IMR-90 (cell line): ENCODE measurements around the gene CXCR2. TPM values are rescaled to one million over a fixed set of nuclear protein-coding genes. Genes with fewer than 3 reads are reported as not detected.

ENCODE experiments used
- ATAC-seq: fragments of 200-7000 bp; cut with Tn5 transposase; 2 replicates; pipeline ENCODE4 v1.9.1; 2020; ENCODE audit warnings: low read depth, mild to moderate bottlenecking, moderate library complexity
- BruUV-seq: library from RNA; stranded (reverse); fragments of 400-500 nt; replicated peaks from 2 replicates; lab custom pipeline; 2021; lab: Mats Ljungman, UMichigan
- CTCF ChIA-PET: fragments of 300-600 bp; formaldehyde crosslinking; extraction: SDS; loops from one replicate; lab custom pipeline; 2021; ENCODE audit warnings: antibody characterized with exemption; lab: Yijun Ruan, JAX
- POLR2A ChIA-PET: fragments of 300-600 bp; sonication (Branson Sonifier 250); formaldehyde crosslinking; loops from one replicate; lab custom pipeline; 2022; ENCODE audit warnings: antibody characterized with exemption; ENCODE audit not compliant: unreplicated experiment; lab: Charles Lee
- DNase-seq: peaks from one replicate; pipeline ENCODE4 v3.0.0; 2013
- H2AFZ ChIP-seq: replicated peaks from 2 replicates; pipeline ENCODE3; 2013; ENCODE audit warnings: low read length, mild to moderate bottlenecking; ENCODE audit not compliant: poor library complexity
- H2AK5ac ChIP-seq: 2 replicates; pipeline ENCODE4 v1.6.1; 2013; ENCODE audit warnings: low read depth, low read length, inconsistent platforms
- H2AK9ac ChIP-seq: replicated peaks from 2 replicates; pipeline ENCODE3; 2013; ENCODE audit warnings: mild to moderate bottlenecking, low read depth, low read length, moderate library complexity; ENCODE audit not compliant: poor library complexity
- H2BK120ac ChIP-seq: 2 replicates; pipeline ENCODE4 v1.6.1; 2013; ENCODE audit warnings: low read depth, low read length, inconsistent platforms
- H2BK15ac ChIP-seq: 3 replicates; pipeline ENCODE4 v1.6.1; 2013; ENCODE audit warnings: low read depth, low read length, inconsistent platforms
- H2BK20ac ChIP-seq: 2 replicates; pipeline ENCODE4 v1.6.1; 2013; ENCODE audit warnings: low read depth, mild to moderate bottlenecking, inconsistent platforms, low read length, moderate library complexity
- H2BK5ac ChIP-seq: 2 replicates; pipeline ENCODE4 v1.6.1; 2013; ENCODE audit warnings: mild to moderate bottlenecking, low read depth, low read length, inconsistent platforms; ENCODE audit not compliant: poor library complexity, severe bottlenecking
- H3K14ac ChIP-seq: replicated peaks from 2 replicates; pipeline ENCODE4 v1.6.1; 2013; ENCODE audit warnings: low read depth, low read length, inconsistent platforms
- H3K18ac ChIP-seq: 2 replicates; pipeline ENCODE4 v1.6.1; 2013; ENCODE audit warnings: low read depth, low read length, control low read depth
- H3K23ac ChIP-seq: 2 replicates; pipeline ENCODE4 v1.6.1; 2013; ENCODE audit warnings: low read depth, low read length, inconsistent platforms
- H3K27ac ChIP-seq: 2 replicates; pipeline ENCODE4 v1.5.1; 2013; ENCODE audit warnings: mild to moderate bottlenecking, control low read depth, low read length; ENCODE audit not compliant: insufficient read depth
- H3K27me3 ChIP-seq: 2 replicates; pipeline ENCODE4 v1.6.1; 2013; ENCODE audit warnings: low read length; ENCODE audit not compliant: control insufficient read depth, insufficient read depth
- H3K36me3 ChIP-seq: 2 replicates; pipeline ENCODE4 v1.6.1; 2013; ENCODE audit warnings: low read length, mixed read lengths; ENCODE audit not compliant: control insufficient read depth, insufficient read depth
- H3K4ac ChIP-seq: 2 replicates; pipeline ENCODE4 v1.6.1; 2013; ENCODE audit warnings: low read depth, low read length, inconsistent platforms
- H3K4me1 ChIP-seq: 2 replicates; pipeline ENCODE4 v1.6.1; 2013; ENCODE audit warnings: low read length, mixed read lengths; ENCODE audit not compliant: control insufficient read depth, insufficient read depth
- H3K4me2 ChIP-seq: 2 replicates; pipeline ENCODE4 v1.6.1; 2013; ENCODE audit warnings: low read depth, mild to moderate bottlenecking, control low read depth, low read length, moderate library complexity
- H3K4me3 ChIP-seq: 2 replicates; pipeline ENCODE4 v1.5.1; 2013; ENCODE audit warnings: low read depth, mild to moderate bottlenecking, control low read depth, low read length, moderate library complexity; ENCODE audit not compliant: insufficient read depth
- H3K56ac ChIP-seq: 2 replicates; pipeline ENCODE4 v1.6.1; 2013; ENCODE audit warnings: low read length, inconsistent platforms; ENCODE audit not compliant: insufficient read depth; ENCODE audit errors: extremely low read depth
- H3K79me1 ChIP-seq, 2 experiments: 2 replicates each; pipeline ENCODE4 v1.6.1; 2013; ENCODE audit warnings: low read length in 2 of 2, inconsistent platforms in 1 of 2, low read depth in 1 of 2
- H3K9ac ChIP-seq: 2 replicates; pipeline ENCODE4 v1.6.1; 2013; ENCODE audit warnings: low read depth, low read length, control low read depth
- H3K9me1 ChIP-seq: 2 replicates; pipeline ENCODE4 v1.6.1; 2013; ENCODE audit warnings: low read length, inconsistent platforms; ENCODE audit not compliant: insufficient read depth
- H3K9me3 ChIP-seq: 2 replicates; pipeline ENCODE4 v1.6.1; 2013; ENCODE audit warnings: low read length; ENCODE audit not compliant: control insufficient read depth, insufficient read depth
- H4K20me1 ChIP-seq: 2 replicates; pipeline ENCODE4 v1.6.1; 2013; ENCODE audit warnings: low read length, inconsistent platforms; ENCODE audit not compliant: insufficient read depth
- H4K5ac ChIP-seq: 2 replicates; pipeline ENCODE4 v1.6.1; 2013; ENCODE audit warnings: mild to moderate bottlenecking, low read depth, low read length, control low read depth
- H4K8ac ChIP-seq, 2 experiments: 2 replicates each; pipeline ENCODE4 v1.6.1; 2013; ENCODE audit warnings: low read depth in 2 of 2, low read length in 2 of 2, control low read depth in 1 of 2, inconsistent platforms in 1 of 2
- H4K91ac ChIP-seq: 2 replicates; pipeline ENCODE4 v1.6.1; 2013; ENCODE audit warnings: low read depth, low read length, inconsistent platforms; ENCODE audit not compliant: insufficient read depth
- CHD1 ChIP-seq: IDR thresholded peaks from 2 replicates; pipeline ENCODE4 v1.6.1; 2012; ENCODE audit warnings: low read depth, low read length, improper control_type of control experiment
- NFE2L2 ChIP-seq: fragments of 150-350 bp; IDR thresholded peaks from 2 replicates; pipeline ENCODE4 v1.6.1; 2016; ENCODE audit warnings: low read depth, mild to moderate bottlenecking, low read length
- WGBS, 2 experiments: methylation state at CpG; one replicate each; pipeline versions ENCODE4 v1.1.5 to v1.1.7; 2013; ENCODE audit warnings: missing lambda C conversion rate in 2 of 2; ENCODE audit not compliant: insufficient read length in 1 of 2; ENCODE audit errors: extremely low coverage in 2 of 2; 5-methylcytosine and 5-hydroxymethylcytosine counted together
- dilution Hi-C: fragments of 300-500 bp; cut with HindIII; formaldehyde crosslinking; loops from one replicate; pipeline ENCODE4 v1.14.3; 2018; ENCODE audit warnings: low sequenced_read_pairs; ENCODE audit not compliant: unreplicated experiment
- in situ Hi-C: fragments of 300-500 bp; cut with MboI; formaldehyde crosslinking; loops from 3 replicates; pipeline ENCODE4 v1.14.3; 2019; ENCODE audit warnings: low sequenced_read_pairs, inconsistent platforms, mixed read lengths
- intact Hi-C: fragments of 100-400 bp; cut with micrococcal nuclease; formaldehyde crosslinking; loops from 2 replicates; pipeline ENCODE4 v1.10.0; 2022
- polyA plus RNA-seq, 3 experiments: library from polyadenylated mRNA; depleted of rRNA; stranded (reverse); fragments of >200 nt; gene quantifications; 2 replicates each; pipeline ENCODE4 v1.2.3, GENCODE V29; 2012; ENCODE audit warnings: low replicate concordance in 1 of 3
- total RNA-seq: library from RNA; depleted of rRNA; stranded (reverse); fragments of >200 nt; gene quantifications from 2 replicates; pipeline ENCODE4 v1.2.3, GENCODE V29; 2012
- TF ChIP-seq, protein P1 (sequence below): fragments of 150-350 bp; IDR thresholded peaks from 2 replicates; pipeline ENCODE4 v1.6.1; 2017; ENCODE audit warnings: mild to moderate bottlenecking, antibody characterized with exemption, low read length, low read depth

Gene CXCR2
- total and polyA plus RNA-seq, 2 of the 4 experiments (the other 2 are of a cell fraction), result not detected

DNA sequence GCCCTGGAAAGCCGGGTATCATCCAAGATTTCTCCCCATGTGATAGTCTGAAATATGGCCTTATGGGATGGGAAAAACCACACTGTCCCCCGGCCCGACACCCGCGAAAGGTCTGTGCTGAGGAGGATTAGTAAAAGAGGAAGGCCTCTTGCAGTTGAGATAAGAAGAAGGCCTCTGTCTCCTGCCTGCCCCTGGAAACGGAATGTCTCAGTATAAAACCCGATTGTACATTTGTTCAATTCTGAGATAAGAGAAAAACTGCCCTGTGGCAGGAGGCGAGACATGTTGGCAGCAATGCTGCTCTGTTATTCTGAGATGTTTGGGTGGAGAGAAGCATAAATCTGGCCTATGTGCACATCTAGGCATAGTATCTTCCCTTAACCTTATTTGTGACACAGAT is 30.0 kb upstream of the CXCR2 start:
- no peak overlapping the region for H3K27ac ChIP-seq
- ATAC-seq, result no peak

More for the DNA sequence above, 30.0 kb upstream of the CXCR2 start:
- no peak overlapping the region for H2AK9ac ChIP-seq
- no peak overlapping the region for H2BK20ac ChIP-seq
- no peak overlapping the region for H3K18ac ChIP-seq
- CTCF ChIA-PET, result no interaction called here
- H2AFZ ChIP-seq, result no peak overlapping the region
- no peak for DNase-seq
- in situ Hi-C loops, result no loop called here
- no peak overlapping the region for H4K91ac ChIP-seq
- peaks cover 38% of the 10 kb centered on the region for H3K27me3 ChIP-seq
- dilution Hi-C loops, result no loop called here
- POLR2A ChIA-PET, result no interaction called here
- H3K9ac ChIP-seq, result no peak overlapping the region
- H4K20me1 ChIP-seq, result no peaks in the 10 kb centered on the region
- H3K36me3 ChIP-seq, result no peaks in the 10 kb centered on the region
- H4K5ac ChIP-seq, result no peak overlapping the region
- no peaks in the 10 kb centered on the region for H3K79me1 ChIP-seq
- no peak overlapping the region for H2AK5ac ChIP-seq
- no peak overlapping the region for H3K4ac ChIP-seq
- no peak overlapping the region for H2BK15ac ChIP-seq
- no peak overlapping the region for H4K8ac ChIP-seq
- no peak overlapping the region for H3K4me3 ChIP-seq
- no peak overlapping the region for H3K56ac ChIP-seq
- H3K14ac ChIP-seq, result no peak overlapping the region
- no peaks in the 10 kb centered on the region for H3K9me3 ChIP-seq
- 52% methylated on average over 6 of the region's 8 CpGs; no CpG with 5 or more reads in 1 of the 2 experiments for WGBS, 2 experiments
- TF ChIP-seq, protein P1, sequence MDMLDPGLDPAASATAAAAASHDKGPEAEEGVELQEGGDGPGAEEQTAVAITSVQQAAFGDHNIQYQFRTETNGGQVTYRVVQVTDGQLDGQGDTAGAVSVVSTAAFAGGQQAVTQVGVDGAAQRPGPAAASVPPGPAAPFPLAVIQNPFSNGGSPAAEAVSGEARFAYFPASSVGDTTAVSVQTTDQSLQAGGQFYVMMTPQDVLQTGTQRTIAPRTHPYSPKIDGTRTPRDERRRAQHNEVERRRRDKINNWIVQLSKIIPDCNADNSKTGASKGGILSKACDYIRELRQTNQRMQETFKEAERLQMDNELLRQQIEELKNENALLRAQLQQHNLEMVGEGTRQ, result no peak
- no peak for TF ChIP-seq CHD1
- no peak for TF ChIP-seq NFE2L2
- no peak overlapping the region for H3K4me2 ChIP-seq
- intact Hi-C loops, result no loop called here
- H3K4me1 ChIP-seq, result no peaks in the 10 kb centered on the region
- no peak overlapping the region for H2BK5ac ChIP-seq
- H3K23ac ChIP-seq, result no peak overlapping the region
- H3K9me1 ChIP-seq, result no peaks in the 10 kb centered on the region
- no TSS peak for BruUV-seq
- H2BK120ac ChIP-seq, result no peak overlapping the region
